Measurements from ENCODE around the gene WASF3.
"Not testable (repeated sequence)": the region's sequence is repeated elsewhere in the genome, so short reads cannot be mapped to it uniquely, and the experiment has no call there.

WASF3 gene

GRCh38 chr13:26636073-26636472, 78.6 kb downstream of the WASF3 start:
- DNase-seq (ENCODE audit: low read depth): not testable (repeated sequence)

GRCh38 chr13:26646603-26647002, 89.1 kb downstream of the WASF3 start:
- DNase-seq (ENCODE audit: low read depth): no peak

GRCh38 chr13:26651234-26651633, 93.8 kb downstream of the WASF3 start:
- no peak for DNase-seq (ENCODE audit: low read depth)

GRCh38 chr13:26653310-26653709, 95.8 kb downstream of the WASF3 start:
- no peak for DNase-seq (ENCODE audit: low read depth)

GRCh38 chr13:26653842-26654241, 96.4 kb downstream of the WASF3 start:
- DNase-seq (ENCODE audit: low read depth): no peak

GRCh38 chr13:26656919-26657318, 99.4 kb downstream of the WASF3 start:
- no peak for DNase-seq (ENCODE audit: low read depth)

- no peak for DNase-seq (ENCODE audit: low read depth)
Measured at GRCh38 chr13:26658448-26659385, 101.2 kb downstream of the WASF3 start.

- no peak for DNase-seq (ENCODE audit: low read depth)
Measured at GRCh38 chr13:26660185-26660584, 102.7 kb downstream of the WASF3 start.

GRCh38 chr13:26660766-26661165, 103.3 kb downstream of the WASF3 start:
- DNase-seq (ENCODE audit: low read depth): no peak

- no peak for DNase-seq (ENCODE audit: low read depth)
Measured at GRCh38 chr13:26663791-26664190, 106.3 kb downstream of the WASF3 start.

GRCh38 chr13:26664286-26664685, 106.8 kb downstream of the WASF3 start:
- no peak for DNase-seq (ENCODE audit: low read depth)

- no peak for DNase-seq (ENCODE audit: low read depth)
Measured at GRCh38 chr13:26664876-26665275, 107.4 kb downstream of the WASF3 start.

GRCh38 chr13:26668357-26669146, 111.1 kb downstream of the WASF3 start:
- no peak for DNase-seq (ENCODE audit: low read depth)

GRCh38 chr13:26673890-26674289, 116.4 kb downstream of the WASF3 start:
- DNase-seq (ENCODE audit: low read depth): no peak

GRCh38 chr13:26677156-26677555, 119.7 kb downstream of the WASF3 start:
- no peak for DNase-seq (ENCODE audit: low read depth)

GRCh38 chr13:26678330-26678729, 120.8 kb downstream of the WASF3 start:
- DNase-seq (ENCODE audit: low read depth): no peak

- no peak for DNase-seq (ENCODE audit: low read depth)
Measured at GRCh38 chr13:26678796-26679195, 121.3 kb downstream of the WASF3 start.

GRCh38 chr13:26679411-26680122, 122.1 kb downstream of the WASF3 start:
- DNase-seq (ENCODE audit: low read depth): no peak

GRCh38 chr13:26680123-26680450, 122.6 kb downstream of the WASF3 start:
- DNase-seq (ENCODE audit: low read depth): no peak

- no peak for DNase-seq (ENCODE audit: low read depth)
Measured at GRCh38 chr13:26680572-26680971, 123.1 kb downstream of the WASF3 start.

- DNase-seq (ENCODE audit: low read depth): no peak
Measured at GRCh38 chr13:26681036-26681435, 123.6 kb downstream of the WASF3 start.

- no peak for DNase-seq (ENCODE audit: low read depth)
Measured at GRCh38 chr13:26682606-26683005, 125.1 kb downstream of the WASF3 start.

- no peak for DNase-seq (ENCODE audit: low read depth)
Measured at GRCh38 chr13:26685606-26686005, 128.1 kb downstream of the WASF3 start.
